ENCODE data around the gene RAB3IL1. TPM values are rescaled to one million over a fixed set of nuclear protein-coding genes. Genes with fewer than 3 reads are reported as not detected.

Gene RAB3IL1
- total RNA-seq, 3 donors from 2014 or later: 2.6 to 15.0 (median 11.8) TPM

DNA sequence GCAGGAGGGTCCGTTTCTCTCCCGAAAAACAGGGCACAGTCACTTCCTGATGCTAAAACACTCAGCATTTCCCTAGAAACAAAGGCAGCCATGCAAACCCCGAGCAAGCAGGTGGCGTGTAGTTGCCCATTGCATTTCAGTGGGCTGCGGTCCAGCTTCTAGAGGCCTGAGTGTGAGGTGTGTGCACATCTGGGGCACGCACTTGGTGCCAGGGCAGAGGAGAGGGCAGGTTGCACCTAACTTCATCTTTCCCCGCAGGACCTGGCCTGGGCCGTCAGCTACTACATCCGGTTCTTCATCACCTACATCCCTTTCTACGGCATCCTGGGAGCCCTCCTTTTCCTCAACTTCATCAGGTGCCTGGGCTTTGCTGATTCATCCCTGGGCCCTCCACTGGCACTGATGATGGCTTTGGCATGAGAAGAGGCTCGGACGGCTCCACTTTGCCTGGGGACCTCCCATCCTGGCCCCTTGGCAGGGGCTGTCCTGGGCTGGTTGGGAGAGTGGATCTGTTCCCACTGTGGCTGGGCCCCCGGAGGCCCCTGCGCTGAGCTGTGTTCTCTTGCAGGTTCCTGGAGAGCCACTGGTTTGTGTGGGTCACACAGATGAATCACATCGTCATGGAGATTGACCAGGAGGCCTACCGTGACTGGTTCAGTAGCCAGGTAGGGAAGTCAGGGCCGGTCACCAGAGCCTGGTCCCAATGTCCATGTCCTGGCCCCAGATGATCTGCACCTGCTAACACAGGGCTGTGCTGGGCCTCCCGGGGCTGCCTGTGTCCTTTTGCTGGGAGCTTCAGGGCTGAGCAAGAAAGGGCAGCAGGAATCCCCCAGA, 54.4 kb downstream of the RAB3IL1 start:
- Histone ChIP-seq H3K4me1 (ENCODE audit: low read depth) (no peaks in the 10 kb centered on the region), H3K9me3 (no peaks in the 10 kb centered on the region), H3K36me3 (ENCODE audit: low read depth) (no peaks in the 10 kb centered on the region), H3K4me3 (no peak overlapping the region)
- DNase-seq: no peak
- ATAC-seq: no peak
- intact Hi-C loops (cut with DNase I, micrococcal nuclease): no loop called here
- TF ChIP-seq, protein P1, sequence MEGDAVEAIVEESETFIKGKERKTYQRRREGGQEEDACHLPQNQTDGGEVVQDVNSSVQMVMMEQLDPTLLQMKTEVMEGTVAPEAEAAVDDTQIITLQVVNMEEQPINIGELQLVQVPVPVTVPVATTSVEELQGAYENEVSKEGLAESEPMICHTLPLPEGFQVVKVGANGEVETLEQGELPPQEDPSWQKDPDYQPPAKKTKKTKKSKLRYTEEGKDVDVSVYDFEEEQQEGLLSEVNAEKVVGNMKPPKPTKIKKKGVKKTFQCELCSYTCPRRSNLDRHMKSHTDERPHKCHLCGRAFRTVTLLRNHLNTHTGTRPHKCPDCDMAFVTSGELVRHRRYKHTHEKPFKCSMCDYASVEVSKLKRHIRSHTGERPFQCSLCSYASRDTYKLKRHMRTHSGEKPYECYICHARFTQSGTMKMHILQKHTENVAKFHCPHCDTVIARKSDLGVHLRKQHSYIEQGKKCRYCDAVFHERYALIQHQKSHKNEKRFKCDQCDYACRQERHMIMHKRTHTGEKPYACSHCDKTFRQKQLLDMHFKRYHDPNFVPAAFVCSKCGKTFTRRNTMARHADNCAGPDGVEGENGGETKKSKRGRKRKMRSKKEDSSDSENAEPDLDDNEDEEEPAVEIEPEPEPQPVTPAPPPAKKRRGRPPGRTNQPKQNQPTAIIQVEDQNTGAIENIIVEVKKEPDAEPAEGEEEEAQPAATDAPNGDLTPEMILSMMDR (IDR thresholded peaks at IDR 0.05): no peak

DNA sequence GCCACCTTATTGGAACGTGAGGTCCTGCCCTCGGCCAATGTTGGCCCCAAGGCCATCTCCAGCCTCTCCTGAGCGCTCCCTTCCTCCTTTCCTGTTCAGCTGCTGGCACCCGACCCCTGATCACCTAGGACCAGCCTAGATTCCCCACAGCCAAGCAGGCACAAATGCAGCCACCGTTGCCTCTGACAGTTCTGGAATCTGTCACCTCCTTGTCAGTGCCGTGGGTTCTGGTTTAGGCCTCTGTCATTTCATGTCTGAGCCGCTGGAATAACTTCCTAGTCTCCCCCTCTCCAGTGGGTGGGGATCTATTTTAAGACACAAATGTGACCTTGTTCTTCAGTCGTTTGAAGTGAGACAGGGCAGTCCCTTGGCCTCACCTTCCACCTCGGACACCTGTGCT, 55.7 kb downstream of the RAB3IL1 start:
- no peak overlapping the region for H3K4me3 ChIP-seq
- intact Hi-C loops (cut with DNase I, micrococcal nuclease): no loop called here
- no peaks in the 10 kb centered on the region for H3K4me1 ChIP-seq (ENCODE audit: low read depth)
- DNase-seq (no peak), ATAC-seq (no peak)
- H3K9me3 ChIP-seq: no peaks in the 10 kb centered on the region
- no peaks in the 10 kb centered on the region for H3K36me3 ChIP-seq (ENCODE audit: low read depth)
- TF ChIP-seq, protein P1 (IDR thresholded peaks at IDR 0.05): no peak

DNA sequence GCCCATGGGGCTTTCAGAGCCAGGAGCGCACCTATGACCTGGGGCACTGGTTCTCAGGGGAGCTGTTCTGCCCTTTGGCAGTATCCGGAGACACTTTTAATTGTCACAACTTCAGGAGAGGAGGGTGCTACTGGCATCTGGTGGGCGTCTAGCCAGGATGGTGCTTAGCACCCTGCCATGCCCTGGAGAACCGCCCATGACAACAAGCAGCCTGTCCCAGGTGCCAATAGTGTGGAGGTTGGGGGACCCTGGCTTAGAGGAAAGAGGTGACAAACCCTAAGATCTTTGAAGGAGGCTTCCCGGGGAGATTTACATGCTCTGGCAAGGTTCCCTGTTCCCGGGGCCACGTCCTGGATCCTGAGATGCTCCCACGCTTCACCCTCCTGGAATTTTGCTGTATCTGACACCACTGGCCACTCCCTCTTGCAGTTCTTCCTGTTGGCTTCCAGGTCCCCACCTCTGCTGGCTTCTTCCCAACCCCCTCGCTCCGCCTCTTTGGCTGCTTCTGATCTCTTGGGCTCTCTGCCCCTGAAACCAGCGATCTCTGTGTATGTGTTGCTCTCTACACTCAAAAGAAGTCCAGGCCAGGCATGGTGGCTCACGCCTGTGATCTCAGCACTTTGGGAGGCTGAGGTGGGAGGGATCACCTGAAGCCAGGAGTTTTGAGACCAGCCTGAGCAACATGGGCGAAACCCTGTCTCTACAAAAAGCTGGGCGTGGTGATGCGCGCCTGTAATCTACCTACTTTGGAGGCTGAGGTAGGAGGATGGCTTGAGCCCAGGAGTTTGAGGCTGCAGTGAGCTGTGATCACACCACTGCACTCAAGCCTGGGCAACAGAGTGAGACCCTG, 57.1 kb downstream of the RAB3IL1 start:
- H3K36me3 ChIP-seq (ENCODE audit: low read depth): no peaks in the 10 kb centered on the region
- ATAC-seq (peak; percentile 74), DNase-seq (peak in 2 of 3 donors; percentile 78 to 82)
- H3K4me3 ChIP-seq: no peak overlapping the region
- H3K4me1 ChIP-seq (ENCODE audit: low read depth): no peaks in the 10 kb centered on the region
- no peaks in the 10 kb centered on the region for H3K9me3 ChIP-seq
- intact Hi-C loops (cut with DNase I, micrococcal nuclease): no loop called here
- TF ChIP-seq, protein P1 (IDR thresholded peaks at IDR 0.05): no peak

DNA sequence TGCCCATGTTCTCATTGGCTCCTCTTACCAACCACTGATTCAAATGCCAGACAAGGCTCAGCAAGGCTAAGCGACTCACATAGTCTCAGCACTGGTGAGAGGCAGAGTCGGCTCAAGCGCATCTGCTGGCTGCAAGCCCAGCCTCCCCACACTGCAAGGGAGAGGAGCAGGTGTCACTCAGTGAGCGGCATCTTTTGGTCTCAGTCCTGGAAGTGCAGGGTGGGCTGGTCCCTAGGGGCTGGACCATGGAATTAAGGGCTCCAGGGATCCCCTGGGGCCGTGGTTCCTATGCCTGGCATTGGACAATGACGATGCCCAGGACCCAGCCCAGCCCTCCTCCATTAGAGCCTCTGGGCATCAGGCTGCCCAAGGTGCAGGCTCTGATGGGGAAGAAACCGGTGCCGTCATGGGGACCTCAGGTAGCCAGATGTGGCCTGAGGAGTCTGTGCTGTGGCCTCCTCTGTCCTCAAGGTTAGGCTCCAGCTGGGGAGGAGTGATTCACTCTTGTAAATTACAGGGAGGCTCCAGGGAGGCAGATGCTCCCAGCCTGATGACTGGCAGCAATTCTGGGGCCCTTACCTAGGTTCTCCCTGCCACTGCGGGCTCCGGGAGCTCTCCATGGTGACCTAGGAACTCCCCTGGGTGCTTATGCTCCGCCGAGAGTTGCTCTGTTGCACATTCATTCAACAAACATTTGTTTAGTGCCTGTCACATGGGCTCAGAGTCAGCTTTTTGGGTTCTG, 61.3 kb downstream of the RAB3IL1 start:
- ATAC-seq (no peak), DNase-seq (no peak)
- no peak overlapping the region for H3K4me3 ChIP-seq
- no peaks in the 10 kb centered on the region for H3K4me1 ChIP-seq (ENCODE audit: low read depth)
- no peaks in the 10 kb centered on the region for H3K9me3 ChIP-seq
- TF ChIP-seq, protein P1 (IDR thresholded peaks at IDR 0.05): no peak
- no peaks in the 10 kb centered on the region for H3K36me3 ChIP-seq (ENCODE audit: low read depth)
- intact Hi-C loops (cut with DNase I, micrococcal nuclease): no loop called here

DNA sequence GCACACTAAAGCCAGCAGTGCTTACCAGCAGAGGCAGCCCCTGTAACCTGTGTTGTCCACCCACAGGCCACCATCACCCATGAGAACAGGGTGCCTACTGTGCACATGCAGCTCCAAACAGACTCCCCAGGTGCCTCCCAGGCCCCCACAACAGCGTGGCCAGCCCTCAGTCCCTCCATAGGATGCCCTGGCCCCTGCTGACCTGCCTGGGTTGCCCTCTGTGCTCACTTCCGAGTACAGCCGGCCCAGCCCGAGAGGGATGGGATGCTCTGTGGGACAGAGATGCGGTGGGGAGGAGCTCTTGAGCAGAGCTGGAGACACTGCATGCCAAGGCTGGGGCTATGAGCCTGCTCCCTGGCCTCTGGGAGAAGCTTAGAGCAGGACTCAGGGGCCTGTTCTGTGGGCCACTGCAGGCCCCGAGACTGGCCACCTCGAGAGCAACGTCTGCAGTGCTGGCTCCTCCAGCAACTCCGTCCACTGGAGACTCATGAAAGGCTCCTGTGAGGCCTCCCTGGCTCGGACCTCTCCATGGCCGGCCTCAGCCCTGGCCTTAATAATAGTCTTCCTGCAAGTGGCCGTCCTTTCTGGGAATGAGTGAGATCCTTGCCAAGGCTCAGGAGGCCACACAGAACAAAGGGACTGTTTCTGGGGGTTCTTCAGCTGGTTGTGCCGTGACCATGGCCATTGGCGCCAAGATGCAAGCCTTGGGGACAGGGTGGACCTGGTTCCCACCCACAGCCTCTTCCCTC, 62.2 kb downstream of the RAB3IL1 start:
- ATAC-seq: no peak

More for the DNA sequence above, 62.2 kb downstream of the RAB3IL1 start:
- intact Hi-C loops (cut with DNase I, micrococcal nuclease): no loop called here
- Histone ChIP-seq H3K9me3 (no peaks in the 10 kb centered on the region), H3K4me1 (ENCODE audit: low read depth) (no peaks in the 10 kb centered on the region), H3K36me3 (ENCODE audit: low read depth) (no peaks in the 10 kb centered on the region), H3K4me3 (no peak overlapping the region)
- DNase-seq: peak in 1 of 3 donors; percentile 34
- TF ChIP-seq, protein P1 (IDR thresholded peaks at IDR 0.05): no peak
